ENCODE measurements around the gene AMPD2. TPM values are rescaled to one million over a fixed set of nuclear protein-coding genes. Genes with fewer than 3 reads are reported as not detected.

AMPD2 gene
- total and polyA plus RNA-seq, 9 of the 15 experiments (the other 6 are each of a cell fraction or from before 2014, with no cell fraction given), result 2.0 to 77.7 (median 28.2) TPM

DNA sequence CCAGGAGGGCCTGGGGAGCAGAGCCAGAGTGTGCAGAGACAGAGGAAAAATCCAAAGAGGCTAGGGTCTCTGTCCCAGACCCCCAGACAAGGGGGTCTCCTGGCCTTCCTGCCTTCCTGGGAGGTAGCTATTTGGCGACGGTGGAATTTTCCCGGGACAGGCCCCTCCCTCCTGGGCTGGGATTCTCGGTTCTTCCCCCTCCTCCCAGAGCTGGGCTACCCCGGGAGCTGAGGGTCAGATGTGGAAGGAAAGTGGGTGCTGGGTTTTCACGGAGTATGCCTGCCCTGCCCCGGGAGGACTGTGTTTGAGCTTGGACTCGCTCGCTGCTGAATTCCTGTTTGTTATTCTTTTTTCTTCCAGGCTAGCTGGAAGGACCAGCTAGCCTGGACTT, 759 bp downstream of the AMPD2 start (continued):
- TF ChIP-seq PKNOX1 (IDR thresholded peaks at IDR 0.05) (no peak), ETV6 (IDR thresholded peaks at IDR 0.05; ENCODE audit: borderline replicate concordance in 1 of 2, low read depth in 2 of 2, low read length in 1 of 2) (no peak), ETV6 (CRISPR knock-in tag; IDR thresholded peaks at IDR 0.05; ENCODE audit: borderline replicate concordance) (no peak)

DNA sequence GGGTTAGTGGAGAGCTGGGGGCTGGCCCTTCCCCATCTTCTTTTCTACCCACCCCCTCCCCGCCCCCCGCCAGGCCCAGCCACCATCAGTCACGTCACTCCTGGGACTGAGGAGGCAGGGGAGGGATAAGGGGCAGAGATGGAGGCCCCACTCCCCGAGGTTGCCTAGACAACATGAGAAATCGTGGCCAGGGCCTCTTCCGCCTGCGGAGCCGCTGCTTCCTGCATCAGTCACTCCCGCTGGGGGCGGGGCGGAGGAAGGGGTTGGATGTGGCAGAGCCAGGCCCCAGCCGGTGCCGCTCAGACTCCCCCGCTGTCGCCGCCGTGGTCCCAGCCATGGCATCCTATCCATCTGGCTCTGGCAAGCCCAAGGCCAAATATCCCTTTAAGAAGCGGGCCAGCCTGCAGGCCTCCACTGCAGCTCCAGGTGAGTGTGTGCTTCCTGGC, 1.2 kb downstream of the AMPD2 start:
- Histone ChIP-seq H3K9ac (ENCODE audit: insufficient read depth in 1 of 2, low read depth in 2 of 2, low read length in 2 of 2) (peak overlapping the region; percentile 86 to 98; a peak in 3 of 4 replicates), H3K4me2 (ENCODE audit: insufficient read depth, low read length) (peak overlapping the region; percentile 96), H3K4me3 (peak overlapping the region; percentile 61), H3K4me1 (replicated peaks in 1 of 2; ENCODE audit: control insufficient read depth in 2 of 2, insufficient read depth in 2 of 2, low read length in 2 of 2) (peaks cover 32 to 61% of the 10 kb centered on the region in 2 experiments), H3K9me3 (replicated peaks; ENCODE audit: control insufficient read depth, insufficient read depth, low read depth, low read length) (no peaks in the 10 kb centered on the region), H4K20me1 (replicated peaks; ENCODE audit: control insufficient read depth, insufficient read depth, low read length) (peaks cover 5% of the 10 kb centered on the region; the same call in 1 of the 2 replicates), H3K27ac (ENCODE audit: extremely low read depth, low read depth, low read length) (peak overlapping the region; percentile 90; the same call in 1 of the 3 replicates), H3K36me3 (ENCODE audit: control insufficient read depth, insufficient read depth, low read length) (peaks cover 2% of the 10 kb centered on the region; the same call in 1 of the 3 replicates), H3K79me2 (ENCODE audit: control insufficient read depth, insufficient read depth, low read length) (peaks cover 55% of the 10 kb centered on the region), H3K9me1 (ENCODE audit: control insufficient read depth, insufficient read depth, low read length) (no peaks in the 10 kb centered on the region), H3K27me3 (ENCODE audit: control insufficient read depth in 2 of 2, insufficient read depth in 2 of 2, low read length in 2 of 2) (no peaks in the 10 kb centered on the region), H2AFZ (ENCODE audit: low read depth, low read length) (0 out of 2 replicates have a peak overlapping the region, but pooled peaks have one; percentile 96)
- CTCF ChIA-PET (ENCODE audit: low intra/inter-chr PET ratio), result interaction anchor here (0.6 kb wide), 1 partner anchor 22 kb away, joined by 3 read pairs; no protein-coding TSS in a partner anchor
- in situ Hi-C loops (cut with MboI), result loop anchor here (5.0 kb wide), 1 partner anchor 74 kb away; the partner anchor contains the start of gene GNAI3
- no TSS peak for BruUV-seq (replicated peaks)
- POLR2A ChIA-PET, result interaction anchor here (0.6 to 3.3 kb wide), 12 partner anchors 9 to 741 kb away, joined by 3 to 16 read pairs (median 4); partner anchors contain the start of gene GNAI3
- ATAC-seq, result peak; percentile 84
- peak; percentile 93 to 96 (median 94) for DNase-seq (ENCODE audit: extremely low read depth in 1 of 4, low spot score in 3 of 4)
- 2% methylated on average over 17 of the region's 18 CpGs for WGBS (ENCODE audit: insufficient coverage, low coverage, missing lambda C conversion rate)
- FAIRE-seq, result peak; percentile 82
- intact Hi-C loops (cut with micrococcal nuclease), result no loop called here
- TF ChIP-seq EGR1 (conservative IDR thresholded peaks at IDR 0.05), result peak; percentile 38; the same call in 1 of the 2 replicates
- TF ChIP-seq HDAC1 (IDR thresholded peaks at IDR 0.05), result peak in 1 of 2 experiments; percentile 43; a peak in 1 of 4 replicates
- TF ChIP-seq CXXC5 (CRISPR knock-in tag; IDR thresholded peaks at IDR 0.05), result peak; percentile 53; the same call in 1 of the 2 replicates
- no peak for TF ChIP-seq SP2 (IDR thresholded peaks at IDR 0.05; ENCODE audit: extremely low read depth, low read depth, low read length, poor library complexity, severe bottlenecking)
- peak; percentile 4; the same call in 1 of the 2 replicates for TF ChIP-seq NFIC (IDR thresholded peaks at IDR 0.05)
- peak; percentile 67 for TF ChIP-seq POLR2G (IDR thresholded peaks at IDR 0.05; ENCODE audit: low read depth, low read length)
- no peak for TF ChIP-seq ZFPM2 (CRISPR knock-in tag; IDR thresholded peaks at IDR 0.05)
